UCSD-AML1 (cell line): ENCODE data around the gene NSUN3.

Experiments
- DNase-seq: peaks from one replicate; lab custom pipeline; 2025; ENCODE audit not compliant: unreplicated experiment; lab: John Stamatoyannopoulos, UW

NSUN3 gene

GRCh38 chr3:94117729-94118128 lies 54.9 kb downstream of the NSUN3 start:
- no peak for DNase-seq

DNA sequence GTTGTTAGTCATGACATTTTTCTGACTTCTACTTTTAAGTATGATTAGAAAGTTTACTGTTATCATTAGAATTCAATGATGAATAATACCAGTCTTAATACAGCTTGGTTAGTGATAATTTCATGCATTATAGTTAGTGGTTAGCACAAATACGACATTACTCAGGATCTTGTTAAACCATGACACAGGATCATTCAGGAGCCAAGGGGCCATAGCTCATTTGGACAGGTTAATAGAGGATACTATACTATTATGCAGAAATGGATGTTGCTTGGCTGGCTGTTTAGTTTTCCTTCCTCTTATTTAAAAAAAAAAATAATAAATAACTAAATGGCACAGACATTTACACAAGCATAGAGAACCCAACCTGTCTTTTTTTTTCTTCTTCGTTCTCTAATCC lies 55.5 kb downstream of the NSUN3 start:
- no peak for DNase-seq

- DNase-seq: no peak
These were observed 58.3 kb downstream of the NSUN3 start for GRCh38 chr3:94121161-94121560.

- DNase-seq: no peak
These were observed 64.3 kb downstream of the NSUN3 start for GRCh38 chr3:94127115-94127514.

DNA sequence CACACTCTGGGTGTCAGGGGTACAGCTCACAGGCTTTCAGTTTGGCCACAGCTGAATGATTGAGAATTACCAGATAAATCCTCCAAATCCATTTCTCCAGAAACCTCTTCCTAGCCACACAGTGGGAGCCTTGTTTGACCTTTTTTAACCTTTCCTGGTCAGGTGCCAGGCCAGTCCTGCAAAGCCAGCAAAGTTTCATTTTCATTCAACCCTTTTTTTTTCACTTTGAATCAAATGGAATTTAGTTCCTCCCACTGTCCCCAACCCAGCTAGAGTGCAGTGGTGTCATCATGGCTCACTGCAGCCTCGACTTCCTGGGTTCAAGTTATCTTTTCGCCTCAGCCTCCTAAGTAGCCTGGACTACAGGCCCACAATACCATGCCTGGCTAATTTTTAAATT lies 67.8 kb downstream of the NSUN3 start:
- no peak for DNase-seq

- no peak for DNase-seq
These were observed 69.9 kb downstream of the NSUN3 start for GRCh38 chr3:94132777-94133176.

DNA sequence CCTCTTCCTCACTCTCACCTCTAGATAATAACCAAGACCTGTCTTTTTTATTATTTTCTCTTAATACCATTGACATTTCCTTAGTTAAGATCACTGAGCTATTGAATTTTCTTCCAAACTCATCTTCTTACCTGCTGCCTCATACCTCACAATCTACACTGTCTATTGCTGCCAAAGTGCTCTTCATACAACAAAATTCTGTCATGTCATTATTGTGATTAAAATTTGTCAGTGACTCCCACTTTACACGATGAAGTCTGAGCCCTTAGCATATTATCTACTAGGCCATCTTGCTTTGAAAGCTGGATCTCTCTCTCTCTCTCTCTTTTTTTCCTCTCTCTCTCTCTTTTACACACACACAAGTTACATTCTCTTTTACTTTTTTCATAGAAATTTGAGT lies 73.3 kb downstream of the NSUN3 start:
- DNase-seq: no peak

DNA sequence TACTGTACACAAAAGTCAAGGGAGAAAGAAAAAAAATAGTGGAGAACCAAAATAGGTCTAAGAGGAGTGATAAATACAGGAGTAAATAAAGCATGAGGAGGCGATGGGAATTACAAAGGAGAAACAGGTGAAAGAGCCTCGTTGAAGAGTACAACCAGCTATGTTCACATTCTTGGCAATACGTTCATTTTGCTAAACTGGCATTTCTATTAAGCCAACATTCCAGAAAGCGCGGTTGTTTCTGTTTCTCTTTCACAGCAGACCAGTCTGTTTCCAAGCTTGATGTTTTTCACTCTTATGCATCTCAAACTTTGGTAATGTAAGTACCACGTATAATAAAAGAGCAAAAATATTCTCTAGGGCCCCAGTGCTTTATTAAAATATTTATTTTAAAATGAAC lies 74.5 kb downstream of the NSUN3 start:
- no peak for DNase-seq

- DNase-seq: no peak
These were observed 83.6 kb downstream of the NSUN3 start for GRCh38 chr3:94146455-94146854.

DNA sequence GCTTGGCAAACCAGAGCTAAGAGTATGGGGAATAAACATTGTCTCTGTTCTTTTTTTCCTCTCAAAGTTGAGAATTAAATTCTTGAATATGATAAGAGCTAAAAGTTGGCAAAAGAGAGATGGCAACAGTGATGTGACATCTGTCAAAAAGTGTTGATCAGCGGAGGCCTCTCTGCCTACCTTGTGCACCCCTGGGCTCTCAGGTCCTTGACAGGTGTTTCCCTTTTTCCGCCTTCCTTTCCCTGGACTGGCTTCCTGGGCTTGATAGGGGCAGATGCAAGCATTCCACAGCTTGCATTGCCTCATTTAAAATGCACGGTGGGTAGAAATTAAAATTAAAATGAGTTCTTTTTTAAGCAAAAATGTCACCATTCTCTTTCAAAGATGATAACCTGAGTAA lies 84.2 kb downstream of the NSUN3 start:
- no peak for DNase-seq

- no peak for DNase-seq
These were observed 87.3 kb downstream of the NSUN3 start for GRCh38 chr3:94150113-94150512.

GRCh38 chr3:94156626-94157025 lies 93.8 kb downstream of the NSUN3 start:
- no peak for DNase-seq

GRCh38 chr3:94158512-94158911 lies 95.7 kb downstream of the NSUN3 start:
- no peak for DNase-seq

DNA sequence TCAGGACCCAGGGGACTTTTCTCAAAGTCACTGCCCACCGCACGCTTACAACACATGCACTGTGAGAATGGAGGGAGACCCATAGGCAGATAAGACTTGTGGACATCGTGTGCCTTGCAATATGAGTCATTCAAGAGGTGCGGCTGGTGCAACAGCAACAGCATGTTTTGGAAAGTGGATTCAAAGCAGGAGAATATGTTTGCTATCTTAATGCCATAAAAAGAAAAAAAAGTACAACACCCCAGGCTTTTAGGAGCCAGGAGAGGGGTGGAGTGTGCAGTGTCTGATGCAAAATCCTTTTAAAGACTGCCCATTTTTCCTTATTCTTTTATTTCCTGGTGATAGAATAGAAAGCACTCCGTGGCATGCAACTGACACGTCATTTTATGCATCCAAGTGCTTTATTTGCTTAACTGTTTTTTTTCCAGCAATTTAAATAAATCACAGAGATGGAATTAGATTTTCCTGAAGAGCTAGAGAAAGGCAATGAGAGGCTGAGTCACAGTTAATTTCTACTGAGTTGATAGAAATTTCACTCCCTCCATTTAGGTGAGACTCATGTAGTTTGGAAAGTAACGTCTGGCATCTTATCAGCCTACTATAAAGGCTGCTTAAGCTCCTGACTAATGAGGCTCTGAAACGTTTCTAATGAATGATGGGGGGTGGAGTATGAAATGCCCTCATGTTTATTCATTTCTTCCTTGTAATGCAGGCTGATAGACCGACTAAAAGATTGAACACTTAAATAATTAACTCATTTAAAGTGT lies 96.4 kb downstream of the NSUN3 start:
- DNase-seq: no peak

GRCh38 chr3:94162700-94163099 lies 99.8 kb downstream of the NSUN3 start:
- DNase-seq: no peak

DNA sequence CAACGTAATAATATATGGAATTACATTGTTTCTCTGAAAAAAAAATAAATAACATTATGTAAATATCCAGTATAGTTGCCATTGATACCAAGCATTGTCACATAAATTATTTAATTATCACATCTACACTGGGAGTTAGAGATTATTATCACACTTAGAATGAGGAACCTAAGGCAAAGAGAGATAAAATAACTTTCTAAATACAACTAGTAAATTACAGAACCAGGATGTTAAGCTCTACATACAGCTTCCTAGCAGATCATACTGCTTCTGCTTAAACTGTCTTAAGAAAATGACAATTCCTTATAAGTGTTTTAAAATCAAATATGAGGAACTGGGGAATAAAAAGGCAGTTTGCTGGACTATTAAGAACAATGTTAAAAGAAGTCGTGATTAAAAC lies 104.5 kb downstream of the NSUN3 start:
- no peak for DNase-seq

- no peak for DNase-seq
These were observed 104.9 kb downstream of the NSUN3 start for GRCh38 chr3:94167796-94168195.

DNA sequence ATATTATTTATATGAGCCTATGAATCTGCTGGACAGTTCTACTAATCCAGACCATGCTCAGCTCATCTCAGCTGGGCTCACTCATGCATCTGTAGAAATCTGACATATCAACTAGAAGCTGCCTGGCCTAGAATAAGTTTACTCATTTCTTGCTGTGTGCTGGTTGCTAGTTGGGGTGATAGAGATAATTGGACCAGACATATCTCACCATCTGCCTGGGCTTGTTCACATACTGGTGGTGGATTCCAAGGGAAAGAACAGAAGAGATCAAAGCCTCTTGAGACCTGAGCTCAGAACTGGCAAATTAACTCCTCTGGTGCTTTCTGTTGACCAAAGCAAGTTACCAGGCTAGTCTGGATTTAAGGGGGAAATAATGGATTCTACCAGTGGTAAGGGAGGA lies 109.1 kb downstream of the NSUN3 start:
- no peak for DNase-seq

DNA sequence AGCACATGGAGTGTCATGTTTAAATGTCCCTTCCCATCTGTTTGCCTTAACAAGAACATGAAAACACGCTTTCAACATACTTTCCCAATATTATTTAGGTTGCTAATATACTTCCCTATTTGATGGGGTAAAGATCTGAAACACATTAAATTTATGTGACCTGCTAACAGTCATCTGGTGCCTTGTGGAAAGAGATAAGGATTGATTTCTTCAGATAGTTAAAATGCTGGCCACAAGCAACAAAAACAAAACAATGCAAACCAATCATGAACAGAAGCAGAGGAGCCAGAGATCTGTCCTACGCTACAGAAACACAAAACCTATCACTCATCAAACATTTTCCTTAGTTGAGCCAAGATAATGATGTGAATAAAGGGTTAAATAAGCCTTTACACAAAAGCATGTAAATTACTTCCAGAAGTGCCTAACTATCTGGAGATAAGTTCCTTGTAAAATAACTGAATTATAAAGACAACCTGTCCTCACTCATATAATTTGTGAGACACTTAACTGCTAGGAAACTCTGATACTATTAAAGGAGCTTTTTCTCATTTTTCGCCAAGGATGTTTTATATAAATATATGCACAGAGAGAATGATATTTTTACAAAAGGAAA lies 109.9 kb downstream of the NSUN3 start:
- no peak for DNase-seq

GRCh38 chr3:94173673-94174434 lies 111.0 kb downstream of the NSUN3 start:
- no peak for DNase-seq

GRCh38 chr3:94175677-94176076 lies 112.8 kb downstream of the NSUN3 start:
- DNase-seq: no peak
